Prostate gland (tissue), 2 donors: ENCODE results near the gene KCNH3. TPM values are rescaled to one million over a fixed set of nuclear protein-coding genes. Genes with fewer than 3 reads are reported as not detected.

Source experiments
- DNase-seq: peaks from one replicate; pipeline ENCODE4 v3.0.0-alpha.2; 2019; ENCODE audit warnings: low spot score
- H3K27ac ChIP-seq, 2 donors: fragments of 200-600 bp; sonication (generic); 2 replicates each; pipeline ENCODE4 v1.5.1; 2017 to 2019
- H3K27me3 ChIP-seq: fragments of 200-600 bp; sonication (generic); replicated peaks from 2 replicates; pipeline ENCODE4 v1.5.1; 2019; ENCODE audit not compliant: insufficient read depth
- H3K36me3 ChIP-seq, 2 donors: fragments of 200-600 bp; sonication (generic); 1 replicate in 1 of 2; 2 replicates in 1 of 2; pipeline versions ENCODE4 v1.5.1 to v1.8.1; 2017 to 2019
- H3K4me1 ChIP-seq: fragments of 200-600 bp; sonication (generic); replicated peaks from 2 replicates; pipeline ENCODE4 v1.5.1; 2019
- H3K4me3 ChIP-seq, 2 donors: fragments of 200-600 bp; sonication (generic); 2 replicates each; pipeline ENCODE4 v1.5.1; 2017 to 2019
- H3K9me3 ChIP-seq: fragments of 200-600 bp; sonication (generic); 2 replicates; pipeline ENCODE4 v1.5.1; 2017
- POLR2A ChIP-seq: fragments of 450-650 bp; IDR thresholded peaks from one replicate; pipeline ENCODE4 v1.6.1; 2016; ENCODE audit warnings: antibody characterized with exemption, mild to moderate bottlenecking
- POLR2AphosphoS5 ChIP-seq: sonication (generic); formaldehyde crosslinking; IDR thresholded peaks from one replicate; pipeline ENCODE4 v1.6.1; 2017; ENCODE audit warnings: antibody characterized with exemption
- WGBS: methylation state at CpG from one replicate; pipeline ENCODE4 v1.1.5; 2018; 5-methylcytosine and 5-hydroxymethylcytosine counted together
- intact Hi-C: fragments of 100-400 bp; cut with DNase I; formaldehyde crosslinking; loops from one replicate; pipeline ENCODE4 v1.14.2; 2022
- total RNA-seq, 2 donors: library from RNA; depleted of rRNA; stranded (reverse); fragments of >200 nt; gene quantifications; one replicate each; pipeline ENCODE4 v1.1.0, GENCODE V29; 2016
- TF ChIP-seq, protein P1 (sequence below), 4 experiments: fragments of 200-600 bp in 2 of 4; fragments of 450-650 bp in 2 of 4; sonication (generic) in 2 of 4; IDR thresholded peaks; 1 replicate in 3 of 4; 2 replicates in 1 of 4; pipeline ENCODE4 v1.5.1; 2016 to 2019; ENCODE audit warnings: antibody characterized with exemption in 4 of 4, mild to moderate bottlenecking in 2 of 4, moderate library complexity in 2 of 4

The KCNH3 gene
- total RNA-seq, 2 donors from 2014 or later = 1.8 to 2.2 TPM

DNA sequence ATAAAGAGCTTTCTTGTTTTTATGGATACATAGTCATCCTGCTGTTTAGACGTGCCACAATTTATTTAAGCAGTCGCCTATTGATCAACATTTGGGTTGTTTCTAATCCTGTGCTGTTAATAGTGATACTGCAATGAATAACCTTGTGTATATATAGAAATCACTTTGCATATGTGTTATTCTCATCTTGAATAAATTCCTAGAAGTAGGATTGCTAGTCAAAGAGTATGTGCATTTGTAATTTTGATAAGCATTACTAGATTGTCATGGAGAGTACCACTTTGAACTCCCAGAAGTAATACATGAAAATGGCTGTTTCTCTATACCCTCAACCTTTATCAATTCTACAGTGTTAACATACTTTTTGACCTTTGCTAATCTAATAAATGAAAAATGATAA lies 44.9 kb upstream of the KCNH3 start:
- 99% methylated on average over 2 of the region's 2 CpGs for WGBS
- Histone ChIP-seq H3K27ac (no peak overlapping the region), H3K4me3 (no peak overlapping the region), H3K4me1 (no peaks in the 10 kb centered on the region), H3K36me3 (no peaks in the 10 kb centered on the region), H3K27me3 (no peaks in the 10 kb centered on the region), H3K9me3 (no peaks in the 10 kb centered on the region)
- TF ChIP-seq, protein P1, sequence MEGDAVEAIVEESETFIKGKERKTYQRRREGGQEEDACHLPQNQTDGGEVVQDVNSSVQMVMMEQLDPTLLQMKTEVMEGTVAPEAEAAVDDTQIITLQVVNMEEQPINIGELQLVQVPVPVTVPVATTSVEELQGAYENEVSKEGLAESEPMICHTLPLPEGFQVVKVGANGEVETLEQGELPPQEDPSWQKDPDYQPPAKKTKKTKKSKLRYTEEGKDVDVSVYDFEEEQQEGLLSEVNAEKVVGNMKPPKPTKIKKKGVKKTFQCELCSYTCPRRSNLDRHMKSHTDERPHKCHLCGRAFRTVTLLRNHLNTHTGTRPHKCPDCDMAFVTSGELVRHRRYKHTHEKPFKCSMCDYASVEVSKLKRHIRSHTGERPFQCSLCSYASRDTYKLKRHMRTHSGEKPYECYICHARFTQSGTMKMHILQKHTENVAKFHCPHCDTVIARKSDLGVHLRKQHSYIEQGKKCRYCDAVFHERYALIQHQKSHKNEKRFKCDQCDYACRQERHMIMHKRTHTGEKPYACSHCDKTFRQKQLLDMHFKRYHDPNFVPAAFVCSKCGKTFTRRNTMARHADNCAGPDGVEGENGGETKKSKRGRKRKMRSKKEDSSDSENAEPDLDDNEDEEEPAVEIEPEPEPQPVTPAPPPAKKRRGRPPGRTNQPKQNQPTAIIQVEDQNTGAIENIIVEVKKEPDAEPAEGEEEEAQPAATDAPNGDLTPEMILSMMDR (IDR thresholded peaks at IDR 0.05) = no peak
- TF ChIP-seq POLR2A = no peak
- TF ChIP-seq POLR2AphosphoS5 = no peak
- intact Hi-C loops = no loop called here
- DNase-seq = no peak

DNA sequence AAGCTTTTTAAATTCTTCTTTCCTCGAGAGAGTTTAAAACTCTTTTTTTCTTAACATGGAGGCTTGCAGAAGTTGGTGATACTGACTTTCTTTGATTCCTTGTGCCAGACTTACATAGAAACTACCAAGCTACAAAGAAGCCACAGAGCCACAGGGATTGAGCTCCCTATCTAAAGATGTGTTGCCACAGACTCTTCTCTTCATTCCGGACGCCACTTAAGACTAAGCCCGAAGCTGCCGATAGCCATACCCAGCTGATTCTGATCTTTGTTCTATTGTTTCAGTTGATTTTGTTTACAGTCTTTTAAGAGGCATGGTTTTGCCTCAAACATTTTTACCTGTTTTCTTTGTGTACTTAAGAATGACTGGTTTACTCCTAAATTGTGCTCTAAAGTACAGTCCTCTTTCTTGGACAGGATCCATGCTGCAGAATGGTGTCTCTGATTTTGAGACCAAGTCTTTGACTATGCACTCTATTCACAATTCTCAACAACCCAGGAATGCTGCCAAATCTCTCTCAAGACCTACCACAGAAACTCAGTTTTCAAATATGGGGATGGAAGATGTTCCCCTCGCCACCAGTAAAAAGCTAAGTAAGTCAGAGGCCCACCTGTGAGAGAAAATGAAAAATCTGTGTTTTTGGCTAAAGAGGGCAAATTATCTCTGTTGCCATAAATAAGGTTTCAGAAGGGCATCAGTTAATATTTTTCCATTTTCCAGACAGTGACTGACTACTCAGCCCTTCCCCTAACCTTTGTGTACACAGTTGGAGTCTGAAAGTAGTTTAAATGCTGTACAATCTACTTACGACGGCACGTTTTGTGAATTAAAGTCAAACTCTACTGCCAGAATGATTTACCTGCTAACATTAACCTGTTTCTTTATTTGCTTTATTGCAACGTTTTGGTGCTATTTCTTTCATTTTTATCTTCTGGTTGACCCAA lies 42.1 kb upstream of the KCNH3 start:
- no peaks in the 10 kb centered on the region for H3K36me3 ChIP-seq
- no peaks in the 10 kb centered on the region for H3K27me3 ChIP-seq
- no peaks in the 10 kb centered on the region for H3K9me3 ChIP-seq
- WGBS = 72% methylated on average over 10 of the region's 10 CpGs
- H3K27ac ChIP-seq = no peak overlapping the region
- H3K4me1 ChIP-seq = no peaks in the 10 kb centered on the region
- DNase-seq = no peak
- intact Hi-C loops = no loop called here
- H3K4me3 ChIP-seq = no peak overlapping the region
- TF ChIP-seq POLR2A (no peak), POLR2AphosphoS5 (no peak)
- TF ChIP-seq, protein P1 (IDR thresholded peaks at IDR 0.05) = no peak

DNA sequence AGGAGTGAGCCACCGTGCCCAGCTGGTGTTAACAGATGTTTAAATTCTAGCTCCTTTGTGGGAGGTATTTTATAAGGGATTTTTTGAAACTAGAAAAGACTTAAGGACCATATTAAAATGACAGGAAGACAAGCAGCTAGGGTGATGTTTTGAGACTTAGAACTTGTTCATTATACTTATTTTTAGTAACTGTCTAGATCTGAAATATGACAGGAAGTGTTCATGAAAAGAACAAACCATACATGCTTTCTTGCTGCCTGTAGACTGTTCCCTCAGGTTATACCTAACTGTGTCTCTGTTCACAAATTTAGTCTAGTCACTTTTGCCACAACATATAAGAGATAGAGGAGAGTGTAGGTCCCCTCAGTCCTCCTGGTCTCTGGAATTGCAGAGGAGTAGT lies 36.9 kb upstream of the KCNH3 start:
- H3K36me3 ChIP-seq = no peaks in the 10 kb centered on the region
- H3K27ac ChIP-seq = no peak overlapping the region
- no peak for DNase-seq
- no peak overlapping the region for H3K4me3 ChIP-seq
- no peaks in the 10 kb centered on the region for H3K4me1 ChIP-seq
- intact Hi-C loops = no loop called here
- H3K9me3 ChIP-seq = no peaks in the 10 kb centered on the region
- WGBS = 57% methylated on average over 1 of the region's 1 CpG
- H3K27me3 ChIP-seq = no peaks in the 10 kb centered on the region
- TF ChIP-seq POLR2A (no peak), POLR2AphosphoS5 (no peak)
- TF ChIP-seq, protein P1 (IDR thresholded peaks at IDR 0.05) = no peak

DNA sequence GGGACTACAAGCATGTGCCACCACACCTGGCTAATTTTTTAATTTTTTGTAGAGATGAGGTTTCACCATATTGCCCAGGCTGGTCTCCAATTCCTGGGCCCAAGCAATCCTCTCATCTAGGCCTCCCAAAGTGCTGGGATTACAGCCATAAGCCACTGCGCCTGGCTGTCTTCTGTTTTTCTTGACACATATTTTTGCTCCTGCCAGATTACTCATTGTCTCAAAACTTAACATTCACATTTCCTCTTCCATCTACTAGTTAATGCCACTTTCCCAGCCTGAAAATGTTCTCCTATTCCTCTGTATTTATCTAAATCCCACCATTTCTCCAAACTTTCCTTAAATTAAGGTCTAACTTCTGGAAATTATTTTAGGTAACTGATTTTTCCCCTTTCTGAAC lies 36.2 kb upstream of the KCNH3 start:
- WGBS = 97% methylated on average over 1 of the region's 1 CpG
- H3K27ac ChIP-seq = no peak overlapping the region
- intact Hi-C loops = no loop called here
- DNase-seq = no peak
- no peak for TF ChIP-seq POLR2AphosphoS5
- TF ChIP-seq, protein P1 (IDR thresholded peaks at IDR 0.05) = no peak
- no peak for TF ChIP-seq POLR2A
- no peak overlapping the region for H3K4me3 ChIP-seq
- H3K9me3 ChIP-seq = no peaks in the 10 kb centered on the region
- no peaks in the 10 kb centered on the region for H3K36me3 ChIP-seq
- no peaks in the 10 kb centered on the region for H3K27me3 ChIP-seq
- H3K4me1 ChIP-seq = no peaks in the 10 kb centered on the region
